Amygdala (tissue), 56 donors: Measurements from ENCODE around the gene FAM111A.

Experiments
- DNase-seq, 56 donors: peaks; one replicate each; lab custom pipeline; 2025; lab: John Stamatoyannopoulos, UW

The FAM111A gene

DNA sequence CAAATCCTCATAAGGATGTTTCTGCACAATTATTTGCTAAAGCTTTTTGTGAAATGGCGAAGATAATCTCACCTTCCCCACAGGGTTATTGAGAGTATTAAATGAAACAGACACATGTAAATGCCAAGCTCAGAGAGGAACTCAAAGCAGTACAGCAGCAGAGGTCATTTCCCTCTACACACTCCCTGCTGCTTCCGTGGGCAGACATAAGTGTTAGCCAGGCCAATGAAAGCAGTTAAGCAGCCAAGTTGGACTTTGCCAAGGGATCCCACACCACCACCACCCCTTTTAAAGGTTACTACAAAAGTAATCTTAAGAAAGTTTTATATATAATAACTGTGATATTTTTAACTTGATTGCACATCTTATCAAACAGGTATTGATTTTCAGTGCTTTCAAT lies 4.0 kb upstream of the FAM111A start:
- no peak for DNase-seq

DNA sequence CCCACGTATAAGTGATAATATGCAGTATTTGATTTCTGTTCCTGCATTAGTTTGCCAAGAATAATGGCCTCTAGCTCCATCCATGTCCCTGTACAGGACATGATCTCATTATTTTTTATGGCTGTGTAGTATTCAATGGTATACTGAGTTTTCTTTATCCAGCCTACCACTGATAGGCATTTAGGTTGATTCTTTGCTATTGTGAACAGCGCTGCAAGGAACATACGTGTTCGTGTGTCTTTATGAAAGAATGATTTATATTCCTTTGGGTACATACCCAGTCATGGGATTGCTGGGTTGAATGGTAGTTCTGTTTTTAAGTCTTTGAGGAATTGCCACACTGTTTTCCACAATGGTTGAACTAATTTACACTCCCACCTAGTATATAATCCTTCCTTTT lies 1.5 kb upstream of the FAM111A start:
- no peak for DNase-seq

DNA sequence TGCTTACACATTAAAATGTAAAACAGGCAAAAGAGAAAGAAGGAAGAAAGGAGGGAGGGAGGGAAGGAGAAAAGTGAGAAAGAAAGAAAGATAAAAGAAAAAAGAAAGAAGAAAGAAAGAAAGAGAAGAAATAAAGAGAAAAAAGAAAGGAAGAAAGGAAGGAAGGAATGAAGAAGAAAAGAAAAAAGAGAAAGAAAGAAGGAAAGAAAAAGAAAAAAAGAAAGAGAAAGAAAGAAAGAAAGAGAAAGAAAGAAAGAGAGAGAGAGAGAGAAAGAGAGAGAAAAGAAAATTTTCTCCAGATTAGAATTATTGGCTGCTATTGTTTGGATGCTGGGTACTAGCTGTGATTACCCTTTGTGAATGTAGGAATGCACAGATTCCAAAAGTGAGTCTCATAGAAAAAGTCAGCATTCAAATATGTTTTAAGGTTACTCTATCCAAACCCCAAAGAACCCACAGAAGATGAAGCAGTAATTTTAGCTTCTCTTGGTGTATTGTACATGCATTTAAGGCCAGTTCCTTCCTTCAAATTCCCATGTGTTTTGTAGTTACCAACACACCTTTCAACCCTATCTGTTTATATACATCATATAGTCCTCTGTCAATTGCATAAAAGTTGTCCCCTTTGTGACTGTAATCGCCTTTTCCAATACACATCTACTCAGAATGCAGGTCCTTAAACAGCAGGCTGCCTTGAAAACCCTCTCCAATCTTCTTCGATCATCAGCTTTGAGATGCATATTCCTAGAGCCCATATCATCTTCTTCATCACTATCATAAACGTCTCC lies 789 bp upstream of the FAM111A start:
- no peak for DNase-seq

DNA sequence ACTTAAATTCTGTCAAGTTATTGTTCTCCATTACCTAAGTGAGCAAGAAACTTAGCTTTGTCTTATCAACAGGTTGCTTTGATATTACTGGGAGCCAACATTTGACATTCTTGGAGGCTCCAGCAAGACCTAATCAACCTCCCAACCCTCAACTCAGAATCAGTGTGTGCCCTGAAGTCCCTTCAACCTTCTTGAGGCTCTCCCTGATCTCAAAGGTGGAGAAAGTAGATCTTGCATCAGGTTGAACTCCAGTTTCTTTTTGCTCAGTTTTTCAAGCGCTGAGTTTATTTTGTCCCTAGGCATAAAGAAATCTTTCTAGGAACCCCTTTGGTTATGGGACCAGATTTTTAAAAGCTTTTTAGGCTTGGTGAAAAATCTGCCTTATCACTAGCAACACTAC lies 1.4 kb downstream of the FAM111A start:
- DNase-seq, result no peak

DNA sequence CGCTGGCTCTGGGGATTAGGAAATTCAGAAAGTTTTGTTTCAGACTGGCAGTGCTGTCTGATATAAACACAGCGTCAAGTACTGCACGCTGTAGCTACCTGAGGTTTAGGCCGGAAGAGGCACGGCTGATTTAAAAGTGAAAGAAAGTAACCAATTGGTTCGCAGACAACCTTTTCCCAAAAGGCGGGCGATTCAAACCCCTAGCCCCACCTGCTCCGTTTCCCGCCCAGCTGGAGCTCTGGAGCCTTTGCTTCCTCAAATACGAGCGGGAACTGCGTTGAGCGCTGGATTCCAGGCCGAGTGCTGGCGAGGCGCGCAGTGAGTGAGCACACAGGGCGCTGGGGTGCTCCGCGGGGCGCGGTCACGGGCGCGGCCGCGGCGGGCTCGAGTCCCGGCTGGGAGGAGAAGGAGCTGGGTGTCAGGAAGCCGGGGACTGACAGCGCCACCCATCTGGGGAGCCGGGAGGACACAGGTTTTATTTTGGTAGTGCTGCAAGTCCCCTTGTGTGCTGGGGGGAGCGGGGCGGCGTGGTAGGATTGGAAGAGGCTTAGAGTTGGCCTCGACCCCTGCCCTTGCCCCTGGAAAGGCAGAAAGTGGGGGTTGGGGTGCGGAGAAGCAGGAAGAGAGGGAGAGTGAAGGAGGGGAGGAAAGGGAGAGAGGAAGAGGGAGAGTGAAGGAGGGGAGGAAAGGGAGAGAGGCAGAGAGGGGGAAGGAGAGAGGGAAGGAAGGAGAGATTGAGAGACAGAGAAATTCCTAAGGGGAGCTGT lies 2.1 kb downstream of the FAM111A start:
- peak in 40 of 56 donors; percentile 5 to 56 (median 26) for DNase-seq

DNA sequence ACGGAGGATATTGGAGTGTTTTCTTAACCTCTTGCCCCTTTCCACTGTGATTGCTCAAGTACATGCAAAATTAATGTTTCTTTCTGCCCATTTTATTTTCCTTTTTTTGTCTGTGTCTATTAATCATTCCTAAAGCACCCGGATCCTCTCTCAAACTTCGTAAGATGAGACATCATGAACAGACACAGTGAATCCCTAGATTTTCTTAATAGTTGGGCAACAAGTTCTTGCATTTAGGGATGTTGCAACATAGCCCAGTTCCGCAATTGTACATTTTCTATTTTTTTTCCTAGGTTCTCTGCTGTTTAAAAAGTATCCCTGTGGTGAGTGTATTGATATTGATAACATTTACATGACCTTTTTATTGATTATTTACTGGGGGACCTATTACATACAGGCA lies 2.9 kb downstream of the FAM111A start:
- DNase-seq, result no peak

DNA sequence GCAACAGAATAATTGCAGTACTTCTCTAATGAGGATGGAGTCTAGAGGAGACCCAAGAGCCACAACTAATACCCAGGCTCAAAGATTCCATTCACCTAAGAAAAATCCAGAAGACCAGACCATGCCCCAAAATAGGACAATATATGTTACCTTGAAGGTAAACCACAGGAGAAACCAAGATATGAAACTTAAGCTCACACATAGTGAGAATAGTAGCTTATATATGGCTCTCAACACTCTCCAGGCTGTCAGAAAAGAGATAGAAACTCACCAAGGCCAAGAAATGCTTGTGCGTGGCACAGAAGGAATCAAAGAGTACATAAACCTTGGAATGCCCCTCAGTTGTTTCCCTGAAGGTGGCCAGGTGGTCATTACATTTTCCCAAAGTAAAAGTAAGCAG lies 9.1 kb downstream of the FAM111A start:
- DNase-seq, result no peak

DNA sequence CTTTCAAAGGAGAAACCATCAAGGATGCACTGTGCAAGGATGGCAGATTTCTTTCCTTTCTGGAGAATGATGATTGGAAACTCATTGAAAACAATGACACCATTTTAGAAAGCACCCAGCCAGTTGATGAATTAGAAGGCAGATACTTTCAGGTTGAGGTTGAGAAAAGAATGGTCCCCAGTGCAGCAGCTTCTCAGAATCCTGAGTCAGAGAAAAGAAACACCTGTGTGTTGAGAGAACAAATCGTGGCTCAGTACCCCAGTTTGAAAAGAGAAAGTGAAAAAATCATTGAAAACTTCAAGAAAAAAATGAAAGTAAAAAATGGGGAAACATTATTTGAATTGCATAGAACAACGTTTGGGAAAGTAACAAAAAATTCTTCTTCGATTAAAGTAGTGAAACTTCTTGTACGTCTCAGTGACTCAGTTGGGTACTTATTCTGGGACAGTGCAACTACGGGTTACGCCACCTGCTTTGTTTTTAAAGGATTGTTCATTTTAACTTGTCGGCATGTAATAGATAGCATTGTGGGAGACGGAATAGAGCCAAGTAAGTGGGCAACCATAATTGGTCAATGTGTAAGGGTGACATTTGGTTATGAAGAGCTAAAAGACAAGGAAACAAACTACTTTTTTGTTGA lies 9.8 kb downstream of the FAM111A start:
- DNase-seq, result no peak

DNA sequence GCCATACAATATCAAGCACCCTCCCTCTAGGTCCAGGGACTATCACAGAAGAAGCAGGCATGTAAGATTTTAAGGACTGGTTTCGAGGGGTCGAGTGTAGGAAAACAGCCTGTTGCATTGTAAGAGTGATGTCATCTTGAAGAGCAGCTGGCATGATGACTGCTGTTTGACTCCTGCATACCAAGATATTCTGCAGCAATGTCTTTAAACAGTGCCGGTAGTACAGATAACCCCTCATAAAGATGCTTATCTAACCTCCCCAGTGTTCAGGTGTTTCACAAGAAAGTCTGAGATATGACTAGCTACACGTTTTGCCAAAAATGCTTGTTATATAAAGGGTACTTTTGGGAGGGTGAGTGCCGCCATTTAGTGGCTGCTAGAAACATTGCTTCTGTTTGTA lies 12.0 kb downstream of the FAM111A start:
- DNase-seq, result no peak

DNA sequence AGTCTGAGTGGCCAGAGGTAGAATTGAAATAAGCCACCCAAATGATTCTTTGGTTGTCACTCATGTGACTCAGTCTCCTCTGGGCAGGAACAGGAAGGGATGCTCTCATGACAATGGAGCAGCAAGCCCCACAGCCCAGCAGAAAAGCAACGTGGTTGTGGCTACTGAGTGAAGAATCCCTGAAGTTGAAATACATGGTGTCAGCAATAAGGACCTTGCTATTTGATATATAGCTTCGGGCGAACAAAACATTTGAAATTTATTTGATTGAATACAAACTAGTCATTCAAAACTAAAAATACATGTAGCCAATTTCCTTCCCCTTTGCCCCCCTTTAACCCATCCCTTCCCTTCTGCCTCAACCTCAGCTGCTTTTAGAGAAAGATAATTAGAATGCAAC lies 14.8 kb downstream of the FAM111A start:
- DNase-seq, result no peak

DNA sequence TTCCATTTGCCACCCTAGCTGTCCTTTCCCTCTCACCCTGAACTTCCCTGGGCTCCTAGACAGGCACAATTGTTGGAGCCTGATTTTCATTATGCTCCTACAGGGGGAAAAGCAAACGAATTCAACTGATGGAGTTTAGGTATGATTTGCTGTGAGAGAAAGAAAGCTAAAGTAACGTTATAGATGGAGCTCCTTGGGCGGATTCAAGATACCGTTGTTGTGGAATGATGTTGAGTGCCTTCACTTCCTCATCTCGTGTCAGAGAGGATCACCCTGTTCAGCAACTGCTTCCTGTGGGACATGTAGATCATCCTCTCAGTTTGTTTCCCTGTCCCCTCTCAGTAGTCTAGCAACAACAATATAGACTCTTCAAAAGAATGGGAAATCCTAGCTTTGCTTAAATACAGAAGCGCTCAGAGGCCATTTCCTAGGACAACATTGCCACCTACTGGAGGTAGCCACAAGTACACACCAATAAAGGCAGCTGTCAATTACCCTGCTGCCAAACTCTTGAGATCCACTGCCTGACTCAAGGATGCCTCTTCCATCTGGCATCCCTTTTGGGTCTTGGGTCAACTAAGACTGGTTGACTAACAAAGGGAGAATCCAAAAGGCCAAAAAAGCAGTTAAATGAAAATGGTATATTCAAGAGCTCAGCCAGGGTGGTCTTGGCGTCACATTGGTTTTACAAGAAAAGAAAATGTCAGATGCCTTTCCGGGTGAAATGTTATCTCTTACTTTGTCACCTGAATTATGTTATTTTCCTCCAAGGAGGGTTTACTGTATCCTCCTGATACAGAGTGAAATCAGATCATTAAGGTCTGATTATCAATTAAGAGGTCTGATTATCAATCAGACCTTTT lies 15.8 kb downstream of the FAM111A start:
- peak in 31 of 56 donors; percentile 10 to 80 (median 29) for DNase-seq

DNA sequence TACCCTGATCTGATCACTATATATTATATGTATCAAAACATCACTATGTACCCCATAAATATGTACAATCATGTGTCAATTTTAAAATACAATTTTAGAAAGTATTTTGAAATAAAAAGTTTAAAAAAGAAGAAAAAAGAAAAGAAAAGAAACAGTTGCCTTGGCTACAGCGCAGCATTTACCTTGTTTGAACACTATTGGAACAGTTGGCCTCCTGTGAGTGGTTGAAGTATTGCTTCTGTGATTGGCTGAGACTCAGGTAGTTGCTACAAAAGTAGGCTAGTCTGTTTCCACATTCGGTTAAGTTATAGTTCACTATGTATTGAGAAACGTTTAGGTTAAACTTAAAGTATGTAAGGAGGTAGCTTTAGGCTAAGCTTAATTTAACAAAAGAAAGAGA lies 21.4 kb downstream of the FAM111A start:
- no peak for DNase-seq

DNA sequence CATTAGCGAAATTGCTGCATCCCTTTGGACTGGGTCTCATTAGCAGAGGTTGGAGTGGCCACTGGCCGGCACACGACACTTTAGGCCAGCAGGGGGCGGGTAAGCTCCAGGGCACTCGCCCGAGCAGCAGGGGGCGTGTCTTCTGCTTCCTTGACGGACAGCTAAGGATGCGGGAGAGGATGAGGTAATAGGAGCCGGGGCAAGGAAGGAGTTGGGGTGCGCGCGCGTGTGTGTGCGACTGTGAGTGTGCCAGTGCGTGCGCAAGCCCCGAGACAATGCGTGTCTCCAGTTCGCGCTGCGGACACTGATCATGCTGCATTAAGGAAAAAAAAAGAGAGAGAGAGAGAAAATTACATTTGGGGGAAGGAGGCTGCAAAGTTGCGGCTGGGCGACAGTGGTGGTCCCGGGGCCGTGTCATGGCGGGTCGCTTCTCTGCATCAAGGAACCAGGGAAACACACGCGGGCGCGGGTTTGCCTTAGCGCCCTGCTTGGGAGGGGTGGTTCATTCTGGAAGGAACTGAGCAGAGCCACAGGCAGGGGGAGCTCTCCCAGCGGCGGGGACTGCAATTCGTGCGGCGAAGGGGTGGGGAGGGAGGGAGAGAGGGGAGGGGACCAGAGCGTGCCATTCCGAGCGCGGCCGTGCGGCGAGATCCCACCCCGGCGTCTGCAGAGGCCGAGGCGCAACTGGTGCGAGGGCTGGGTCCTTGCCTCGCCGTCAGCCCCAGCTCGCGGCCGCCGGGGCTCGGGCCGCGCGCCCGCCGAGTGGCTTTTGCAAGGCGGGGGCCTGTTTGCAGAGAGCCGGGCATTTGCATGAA lies 29.1 kb downstream of the FAM111A start, which contains the start of gene DTX4:
TSS of gene DTX4 (plus strand) at position 625 of the 815 bp plus-strand sequence. CDS start 464 bp downstream, outside the sequence.
- peak; percentile 19 to 95 (median 86) for DNase-seq

DNA sequence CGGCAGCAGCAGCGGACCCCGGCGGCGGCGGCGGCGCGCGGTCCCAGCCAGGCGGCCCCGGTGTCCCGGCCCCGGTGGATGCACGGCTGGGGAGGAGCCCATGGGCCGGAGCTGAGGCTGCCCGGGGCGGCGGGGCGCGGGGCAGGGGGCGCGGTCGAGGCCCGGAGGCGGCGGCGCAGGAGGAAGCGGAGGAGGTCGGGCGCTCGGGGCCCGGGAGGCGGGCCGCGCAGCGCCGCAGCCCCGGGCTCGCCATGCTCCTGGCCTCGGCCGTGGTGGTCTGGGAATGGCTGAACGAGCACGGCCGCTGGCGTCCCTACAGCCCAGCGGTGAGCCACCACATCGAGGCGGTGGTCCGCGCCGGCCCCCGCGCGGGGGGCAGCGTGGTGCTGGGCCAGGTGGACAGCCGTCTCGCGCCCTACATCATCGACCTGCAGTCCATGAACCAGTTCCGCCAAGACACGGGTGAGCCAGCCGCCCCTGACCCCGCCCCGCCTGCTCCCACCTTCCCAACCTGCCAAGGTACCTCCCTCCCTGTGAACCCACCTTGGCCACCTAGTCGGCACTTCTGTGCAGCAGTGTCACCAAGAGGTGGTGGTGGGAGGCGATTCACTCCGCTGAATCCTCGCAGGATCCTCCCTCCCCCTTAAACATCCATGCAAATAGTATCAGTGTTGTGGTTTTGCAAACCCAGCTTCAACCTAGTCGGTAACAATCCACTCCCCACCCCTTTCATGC lies 29.9 kb downstream of the FAM111A start:
- peak in 8 of 56 donors; percentile 19 to 61 (median 48) for DNase-seq

DNA sequence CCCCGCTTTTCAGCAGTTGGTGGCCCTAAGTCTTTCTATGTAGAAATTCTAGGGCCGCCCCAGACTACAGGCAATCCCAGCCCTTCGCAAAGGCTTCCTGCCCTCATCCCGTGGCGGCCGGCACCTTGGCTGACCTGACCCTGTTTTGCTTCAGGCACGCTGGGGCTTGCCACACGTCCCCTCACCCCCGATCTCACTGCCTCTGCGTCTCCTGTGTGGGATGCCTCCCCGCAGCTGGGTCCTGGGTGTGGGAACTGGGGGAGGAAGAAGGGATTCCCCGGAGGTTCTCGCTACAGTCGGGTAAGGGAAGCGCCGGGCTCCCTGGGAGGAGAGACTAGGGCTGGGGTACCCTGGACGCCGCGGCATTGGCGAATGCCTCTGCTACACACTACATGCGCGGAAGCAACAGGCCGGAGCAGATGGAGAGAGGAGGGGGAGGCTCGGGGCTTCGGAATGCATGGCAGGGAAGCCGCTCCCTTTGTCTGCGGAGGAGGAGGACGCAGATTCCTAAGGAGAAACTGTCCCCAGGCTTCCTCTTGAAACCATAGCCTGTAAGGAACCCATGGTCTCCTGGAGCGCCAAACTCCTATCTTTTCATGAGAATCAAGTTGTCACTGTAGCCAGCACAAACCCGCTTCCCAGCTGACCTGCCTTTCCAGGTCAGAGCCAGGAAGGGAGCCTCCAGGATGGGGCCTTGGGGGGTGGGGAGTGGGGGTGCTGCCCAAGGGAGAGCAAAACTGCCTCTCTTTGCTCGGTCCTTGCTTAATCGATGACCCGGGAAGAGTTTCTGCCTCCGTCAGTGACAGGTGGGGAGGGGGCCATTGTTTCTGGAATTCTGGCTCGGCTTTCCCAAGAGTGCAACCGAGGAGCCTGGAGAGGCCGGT lies 30.7 kb downstream of the FAM111A start:
- peak in 29 of 56 donors; percentile 17 to 61 (median 46) for DNase-seq

DNA sequence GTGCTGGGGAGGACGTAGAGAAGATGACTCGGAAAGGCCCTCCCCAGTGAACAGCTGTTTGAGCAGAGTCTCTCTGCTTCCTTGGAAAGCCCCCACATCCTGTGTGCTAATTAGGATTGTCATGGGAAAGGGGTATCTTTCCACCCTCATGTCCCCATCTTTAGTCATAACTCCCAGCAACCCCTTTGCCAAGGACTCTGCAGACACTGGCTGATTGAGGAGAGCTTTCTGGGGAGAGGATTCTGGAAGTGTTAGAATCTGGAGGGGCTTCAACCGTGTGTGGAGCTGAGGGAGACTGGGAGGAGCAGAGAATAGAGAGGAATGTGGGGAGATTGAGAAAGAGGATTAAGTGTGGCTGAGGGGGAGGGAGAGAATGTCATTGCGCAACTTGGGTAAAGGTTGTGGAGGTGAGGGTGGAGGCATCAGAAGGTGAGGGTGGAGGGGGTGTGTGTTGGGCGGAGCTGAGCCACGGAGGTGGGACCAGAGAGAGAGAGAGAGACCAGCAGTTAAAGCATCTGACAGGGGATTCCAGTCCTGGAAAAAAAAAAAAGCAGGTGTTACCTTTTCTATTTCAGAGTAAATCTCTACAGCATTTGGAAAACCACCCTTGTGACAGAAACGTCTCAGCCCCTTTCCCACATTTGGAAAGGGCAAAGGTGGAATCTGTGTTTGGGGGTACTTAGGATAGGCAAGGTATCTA lies 31.5 kb downstream of the FAM111A start:
- DNase-seq, result peak in 1 of 56 donors; percentile 53

DNA sequence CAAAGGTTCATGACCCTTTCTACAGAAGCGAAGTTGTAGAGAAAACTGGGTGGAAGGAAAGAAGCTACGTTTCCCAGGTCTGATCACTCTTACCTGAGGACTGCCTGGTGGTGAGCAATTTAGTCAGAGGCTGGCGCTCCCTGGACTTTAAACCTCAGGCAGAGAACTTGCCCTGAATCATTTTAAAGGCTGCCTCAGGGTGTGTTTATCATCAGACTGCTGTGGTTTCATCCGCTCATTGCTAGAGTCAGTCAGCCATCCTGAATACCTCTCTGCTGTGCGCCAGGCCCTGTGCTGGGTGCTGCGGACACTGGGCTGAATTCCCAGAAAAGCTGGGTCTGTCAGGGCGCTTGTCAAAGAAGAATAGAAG lies 32.0 kb downstream of the FAM111A start:
- DNase-seq, result peak in 8 of 56 donors; percentile 3 to 46 (median 16)
